Activated T-helper 9 cell treated with anti-CD3 and anti-CD28 coated beads, Interleukin-2, amount 50 U/mL, for 16 hours (primary cell): ENCODE data around the gene AGAP3.
"Not testable (repeated sequence)": the region's sequence is repeated elsewhere in the genome, so short reads cannot be mapped to it uniquely, and the experiment has no call there.

ENCODE experiments used
- DNase-seq: peaks from one replicate; pipeline ENCODE4 v3.0.0-alpha.2; 2020; ENCODE audit warnings: low read depth

AGAP3 gene

DNA sequence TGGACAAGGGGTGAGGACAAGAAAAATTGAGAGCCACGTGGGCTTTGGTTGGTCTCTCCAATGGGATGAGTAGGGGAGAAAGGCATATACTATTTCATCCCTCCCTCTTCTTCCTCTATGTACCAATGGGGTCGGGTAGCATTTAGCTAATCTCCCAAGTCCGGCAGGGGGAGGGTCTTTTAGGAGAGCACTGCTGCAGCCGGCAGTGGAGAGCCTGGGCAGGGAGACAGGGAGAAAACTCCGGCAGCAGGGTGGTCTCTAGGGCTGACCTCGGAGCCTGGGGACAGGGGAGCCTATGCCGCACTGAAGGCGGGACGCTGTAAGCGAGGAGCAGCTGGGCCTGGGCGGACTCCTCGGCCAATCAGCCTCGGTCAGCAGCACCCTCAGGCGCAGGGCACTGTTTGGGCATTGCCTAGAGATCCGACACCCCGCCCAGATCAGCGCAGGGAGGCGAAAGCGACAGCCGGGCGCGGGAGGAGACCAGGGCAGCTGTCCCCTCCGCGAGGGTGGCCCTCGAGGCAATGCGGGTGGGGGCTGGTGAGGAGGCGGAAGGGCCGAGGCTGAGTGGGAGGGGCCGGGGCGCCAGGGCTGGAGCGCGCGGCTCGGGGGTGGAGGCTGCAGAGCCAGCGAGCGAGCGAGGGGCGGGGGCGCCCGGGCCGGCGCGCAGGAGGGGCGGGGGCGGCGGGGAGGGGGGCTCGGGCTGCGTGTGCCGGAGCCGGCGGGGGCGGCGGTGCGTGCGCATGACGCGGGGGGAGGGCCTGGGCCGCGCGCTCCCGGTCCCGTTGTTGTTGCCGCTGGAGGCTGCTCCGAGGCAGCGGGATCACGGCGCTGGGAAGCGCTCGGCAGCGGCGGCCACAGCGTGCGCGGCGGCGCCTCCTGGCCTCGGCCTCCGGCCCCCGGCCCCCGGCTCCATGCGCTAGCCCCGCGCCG lies at the start of gene AGAP3:
Gene AGAP3, plus strand, starts transcription at position 785 of the 930 bp plus-strand sequence. CDS start 267 bp downstream, outside the sequence.
- peak; percentile 48 for DNase-seq

DNA sequence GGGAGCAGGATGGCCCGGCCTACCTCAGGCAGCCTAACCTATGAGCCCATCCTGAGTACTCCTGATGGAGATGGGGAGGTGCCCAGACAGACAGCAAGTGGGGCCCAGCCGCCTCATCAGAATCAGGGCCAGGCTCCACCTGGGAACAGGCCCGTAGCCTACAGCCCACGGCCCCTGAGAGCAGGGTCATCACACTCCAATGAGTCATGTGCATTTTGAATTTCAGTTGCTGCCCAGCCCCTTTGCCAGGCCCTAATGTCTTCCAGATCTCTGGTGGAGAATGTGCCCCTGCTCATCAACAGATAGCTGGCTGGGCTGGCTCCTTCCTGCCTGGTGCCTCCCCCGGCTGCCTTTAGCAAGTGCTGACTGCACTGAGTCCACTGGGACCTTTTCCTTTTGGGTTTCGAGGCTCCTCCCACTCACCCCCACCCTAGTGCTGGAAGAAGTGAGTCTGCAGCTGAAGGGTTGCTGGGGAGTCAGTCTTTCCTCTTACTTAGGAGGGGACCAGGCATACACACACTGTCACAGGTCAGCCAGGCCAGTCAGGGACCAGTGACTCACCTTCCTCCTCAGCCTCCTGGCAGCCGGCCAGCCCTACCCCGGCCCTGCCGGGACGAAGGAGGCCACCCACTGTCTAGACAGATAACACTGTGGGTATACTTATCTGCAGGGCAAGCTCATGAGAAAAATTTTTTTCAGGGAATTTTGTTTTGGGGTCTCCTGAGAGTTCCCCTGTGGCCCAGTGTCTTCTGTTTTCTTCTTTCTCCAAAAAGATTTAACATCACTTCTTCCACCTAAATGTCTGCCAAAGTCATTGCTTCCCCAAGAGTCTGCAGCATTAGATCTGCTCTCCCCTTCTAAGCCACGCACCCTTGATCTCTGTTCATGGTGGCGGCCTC lies 47.1 kb upstream of the AGAP3 start:
- DNase-seq, result peak; percentile 52

DNA sequence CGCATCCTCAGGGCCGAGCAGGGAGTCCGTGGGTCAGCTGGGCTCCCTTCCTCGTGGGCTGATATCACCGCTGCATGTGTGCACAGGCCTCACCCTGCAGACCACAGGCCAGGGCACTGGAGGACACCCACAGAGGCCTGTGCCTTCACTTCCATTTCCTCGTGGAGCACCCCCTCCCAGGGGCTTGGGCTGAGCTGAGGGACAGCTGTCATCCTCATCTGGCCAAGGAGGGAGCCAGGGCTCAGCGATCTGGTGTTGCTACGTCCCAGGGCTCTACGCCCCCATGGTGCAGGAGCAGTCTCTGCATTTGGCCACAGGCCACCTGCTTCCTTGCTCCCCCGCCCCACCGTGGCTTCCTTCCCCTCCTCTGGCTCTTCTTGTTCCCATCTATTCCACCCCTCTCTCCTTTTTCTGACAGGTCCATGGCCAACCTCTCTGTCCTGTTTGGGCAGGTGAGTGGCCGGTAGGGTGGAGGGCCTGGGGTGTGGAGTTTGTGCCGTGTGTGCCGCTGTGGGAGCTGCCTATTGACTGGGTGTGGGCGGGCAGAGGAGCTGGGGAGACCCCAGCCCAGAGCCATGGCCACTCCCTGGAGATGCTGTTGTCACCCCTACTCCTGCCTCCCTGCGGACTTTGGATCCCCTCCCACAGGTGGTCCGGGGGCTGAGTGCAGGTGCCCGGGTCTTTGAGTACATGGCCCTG lies 46.3 kb upstream of the AGAP3 start:
- DNase-seq, result no peak

DNA sequence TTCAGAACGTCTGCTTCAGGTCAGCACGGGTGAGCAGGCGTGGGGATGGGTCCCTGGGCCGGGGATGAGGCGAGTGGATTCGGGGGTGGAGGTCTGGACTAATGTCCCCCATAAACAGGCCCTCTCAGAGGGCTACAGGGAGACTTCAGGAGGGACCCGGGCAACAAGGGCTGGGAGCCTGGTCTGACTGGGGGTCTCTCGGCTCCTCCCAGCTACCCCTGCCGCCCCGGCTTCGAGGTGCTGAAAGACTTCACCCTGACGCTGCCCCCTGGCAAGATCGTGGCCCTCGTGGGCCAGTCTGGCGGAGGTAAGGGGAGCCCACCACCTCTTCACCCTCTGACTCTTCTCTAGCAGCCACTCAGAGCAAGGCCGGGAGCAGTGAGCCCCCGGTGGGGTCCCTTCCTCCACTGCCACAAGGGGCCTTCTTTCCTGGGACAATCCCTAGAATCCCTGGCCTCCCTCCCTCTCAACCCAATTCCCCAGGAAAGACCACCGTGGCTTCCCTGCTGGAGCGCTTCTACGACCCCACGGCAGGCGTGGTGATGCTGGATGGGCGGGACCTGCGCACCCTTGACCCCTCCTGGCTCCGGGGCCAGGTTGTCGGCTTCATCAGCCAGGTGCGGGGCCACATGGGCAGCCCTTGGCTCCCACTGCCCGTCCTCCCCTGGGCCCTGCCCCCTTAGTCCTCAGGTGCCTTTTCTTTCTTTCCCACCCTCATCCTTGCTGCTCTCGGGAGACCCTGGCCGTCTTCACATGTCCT lies 45.5 kb upstream of the AGAP3 start:
- DNase-seq, result no peak

DNA sequence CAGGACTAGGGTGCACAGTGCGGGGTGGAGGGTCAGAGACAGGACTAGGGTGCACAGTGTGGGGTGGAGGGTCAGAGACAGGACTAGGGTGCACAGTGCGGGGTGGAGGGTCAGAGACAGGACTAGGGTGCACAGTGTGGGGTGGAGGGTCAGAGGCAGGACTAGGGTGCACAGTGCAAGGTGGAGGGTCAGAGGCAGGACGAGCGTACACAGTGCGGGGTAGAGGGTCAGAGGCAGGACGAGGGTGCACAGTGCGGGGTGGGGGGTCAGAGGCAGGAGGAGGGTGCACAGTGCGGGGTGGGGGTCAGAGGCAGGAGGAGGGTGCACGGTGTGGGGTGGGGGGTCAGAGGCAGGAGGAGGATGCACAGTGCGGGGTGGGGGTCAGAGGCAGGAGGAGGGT lies 42.8 kb upstream of the AGAP3 start:
- DNase-seq, result not testable (repeated sequence)

DNA sequence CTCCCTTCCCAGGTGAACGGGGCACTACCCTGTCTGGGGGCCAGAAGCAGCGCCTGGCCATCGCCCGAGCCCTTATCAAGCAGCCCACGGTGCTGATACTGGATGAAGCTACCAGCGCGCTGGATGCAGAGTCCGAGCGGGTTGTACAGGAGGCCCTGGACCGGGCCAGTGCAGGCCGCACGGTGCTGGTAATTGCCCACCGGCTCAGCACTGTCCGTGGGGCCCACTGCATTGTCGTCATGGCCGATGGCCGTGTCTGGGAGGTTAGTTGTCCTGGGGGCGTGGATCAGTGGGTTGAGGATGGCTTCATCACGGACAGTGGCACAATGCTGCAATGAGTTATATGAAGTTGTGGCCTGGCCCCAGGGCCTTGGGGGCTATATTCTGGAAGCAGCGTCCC lies 42.3 kb upstream of the AGAP3 start:
- no peak for DNase-seq

DNA sequence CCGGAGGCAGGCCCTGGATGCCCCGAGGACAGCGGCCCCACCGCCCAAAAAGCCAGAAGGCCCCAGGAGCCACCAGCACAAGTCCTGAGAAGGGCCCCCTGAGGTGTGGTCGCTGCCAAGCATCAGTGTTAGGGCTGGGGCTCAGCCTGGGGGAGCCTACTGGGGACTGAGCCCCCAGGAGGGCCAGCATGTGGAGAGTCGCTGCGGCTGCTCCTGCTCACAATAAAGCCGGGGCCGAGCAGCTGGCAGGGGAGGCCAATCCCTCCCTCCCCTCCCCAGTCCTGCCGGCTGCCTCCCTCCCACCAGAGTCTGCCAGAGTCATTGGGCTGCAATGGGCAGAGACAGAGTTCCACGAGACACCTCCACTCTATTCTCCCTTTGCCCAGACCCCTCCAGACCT lies 41.0 kb upstream of the AGAP3 start:
- DNase-seq, result no peak

DNA sequence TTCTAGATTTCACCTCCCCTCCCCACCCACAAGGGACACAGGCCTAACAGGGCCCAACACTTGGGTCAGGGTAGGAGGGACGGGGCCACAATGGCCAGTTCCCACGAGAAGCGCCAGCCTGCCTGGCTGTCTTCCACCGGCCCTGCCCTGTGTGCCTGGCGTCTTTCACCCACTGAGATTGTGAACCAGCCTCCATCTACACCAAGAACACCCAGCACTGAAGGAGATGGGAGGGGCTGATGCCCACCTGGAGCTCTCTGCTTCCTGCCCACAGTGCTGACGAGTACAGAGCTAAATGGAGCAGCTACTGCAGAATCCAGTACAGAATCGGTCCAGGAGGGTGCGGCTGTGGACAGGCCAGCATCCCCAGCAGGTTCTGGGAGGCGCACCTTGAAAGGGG lies 40.3 kb upstream of the AGAP3 start:
- DNase-seq, result no peak

DNA sequence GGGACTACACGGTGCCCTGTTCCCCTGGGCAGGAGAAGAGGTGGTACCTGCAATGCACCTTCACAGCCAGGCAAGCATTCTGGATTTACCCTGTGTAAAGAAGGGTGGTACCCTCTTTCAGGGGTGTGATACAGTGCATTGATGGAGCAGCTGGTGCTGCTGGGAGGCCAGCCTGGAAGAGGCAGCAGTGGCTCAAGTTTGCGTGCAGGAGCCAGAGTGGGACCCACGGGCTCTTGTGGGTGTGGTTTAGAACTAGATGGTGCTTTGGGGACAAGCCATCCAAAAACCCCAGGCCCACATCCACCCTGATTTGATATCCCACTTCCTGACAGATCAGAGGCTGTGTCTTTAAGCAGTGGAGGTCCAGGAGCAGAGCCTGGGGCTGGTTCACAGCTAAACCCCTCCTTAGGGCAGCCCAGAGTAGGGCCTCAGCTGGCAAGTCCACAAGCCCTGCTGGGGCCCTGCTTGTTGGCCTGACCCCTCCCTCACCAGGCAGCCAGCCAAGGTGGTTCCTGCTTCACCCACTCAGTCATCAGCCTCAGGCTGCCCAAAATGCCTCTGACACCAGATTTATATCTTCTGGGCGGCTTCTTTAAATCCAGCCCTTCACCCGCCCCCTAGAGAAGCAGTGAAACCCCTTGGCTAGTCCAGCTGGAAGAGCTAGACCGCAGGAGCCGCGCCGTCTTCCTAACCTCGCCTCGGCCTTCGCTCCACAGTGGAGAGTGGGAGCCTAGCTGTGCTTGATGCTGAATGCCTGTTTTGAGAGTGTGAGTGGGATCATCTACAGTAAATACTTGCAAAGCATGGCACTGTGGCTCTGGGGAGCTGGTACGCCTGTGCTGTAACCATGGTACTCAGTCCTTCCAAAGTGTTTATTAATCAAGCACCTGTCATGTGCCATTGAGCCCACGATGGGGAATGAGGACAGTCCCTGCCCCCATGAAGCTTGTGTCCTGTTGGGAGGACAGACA lies 39.4 kb upstream of the AGAP3 start:
- no peak for DNase-seq

DNA sequence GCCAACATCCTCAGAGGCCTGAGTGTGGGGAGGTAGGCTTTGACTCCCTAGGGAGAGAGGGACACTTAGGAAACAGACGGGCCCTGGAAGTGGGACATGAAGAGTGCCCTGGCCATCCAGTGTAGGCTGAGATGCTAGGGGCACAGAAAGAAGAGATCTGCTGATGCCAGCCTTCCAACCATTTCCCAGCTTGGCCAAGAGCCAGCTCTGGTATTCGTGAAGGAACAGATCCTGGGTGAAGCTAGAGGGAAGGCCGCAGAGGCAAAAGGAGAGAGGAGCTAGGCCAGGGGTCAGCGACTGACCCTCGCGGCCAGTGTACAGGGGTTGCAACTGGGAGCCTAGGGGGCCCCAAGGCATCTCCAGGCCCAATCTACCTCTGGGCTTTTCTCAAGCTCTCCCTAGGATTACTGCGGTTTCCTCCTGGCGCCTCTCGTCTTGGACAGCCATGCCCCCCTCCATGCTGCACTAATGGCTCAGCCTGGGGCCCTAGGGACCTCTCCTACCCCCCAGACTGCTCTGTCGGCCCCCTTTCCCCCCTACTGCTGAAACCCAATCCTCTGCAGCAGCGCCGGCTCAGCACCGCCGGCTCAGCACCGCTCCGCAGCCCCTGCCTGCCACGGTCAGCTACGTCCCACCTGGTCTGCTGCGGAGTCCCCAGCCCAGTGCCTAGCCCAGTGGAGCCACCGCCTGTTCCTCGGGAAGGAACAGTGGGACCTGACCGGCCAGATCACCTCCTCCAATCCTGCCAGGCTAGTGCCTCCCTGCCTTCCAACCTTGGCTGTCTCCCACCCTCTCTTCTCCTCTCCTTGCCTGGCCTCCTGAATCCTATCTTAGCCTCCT lies 38.1 kb upstream of the AGAP3 start, which contains the start of gene ASIC3:
Gene ASIC3, plus strand, starts transcription at position 556 of the 840 bp plus-strand sequence. CDS start 355 bp downstream, outside the sequence.
- DNase-seq, result no peak

DNA sequence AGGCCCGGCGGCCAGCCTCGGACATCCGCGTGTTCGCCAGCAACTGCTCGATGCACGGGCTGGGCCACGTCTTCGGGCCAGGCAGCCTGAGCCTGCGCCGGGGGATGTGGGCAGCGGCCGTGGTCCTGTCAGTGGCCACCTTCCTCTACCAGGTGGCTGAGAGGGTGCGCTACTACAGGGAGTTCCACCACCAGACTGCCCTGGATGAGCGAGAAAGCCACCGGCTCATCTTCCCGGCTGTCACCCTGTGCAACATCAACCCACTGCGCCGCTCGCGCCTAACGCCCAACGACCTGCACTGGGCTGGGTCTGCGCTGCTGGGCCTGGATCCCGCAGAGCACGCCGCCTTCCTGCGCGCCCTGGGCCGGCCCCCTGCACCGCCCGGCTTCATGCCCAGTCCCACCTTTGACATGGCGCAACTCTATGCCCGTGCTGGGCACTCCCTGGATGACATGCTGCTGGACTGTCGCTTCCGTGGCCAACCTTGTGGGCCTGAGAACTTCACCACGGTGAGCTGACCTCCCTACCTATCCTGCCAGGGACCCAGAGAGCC lies 37.3 kb upstream of the AGAP3 start:
- DNase-seq, result no peak

DNA sequence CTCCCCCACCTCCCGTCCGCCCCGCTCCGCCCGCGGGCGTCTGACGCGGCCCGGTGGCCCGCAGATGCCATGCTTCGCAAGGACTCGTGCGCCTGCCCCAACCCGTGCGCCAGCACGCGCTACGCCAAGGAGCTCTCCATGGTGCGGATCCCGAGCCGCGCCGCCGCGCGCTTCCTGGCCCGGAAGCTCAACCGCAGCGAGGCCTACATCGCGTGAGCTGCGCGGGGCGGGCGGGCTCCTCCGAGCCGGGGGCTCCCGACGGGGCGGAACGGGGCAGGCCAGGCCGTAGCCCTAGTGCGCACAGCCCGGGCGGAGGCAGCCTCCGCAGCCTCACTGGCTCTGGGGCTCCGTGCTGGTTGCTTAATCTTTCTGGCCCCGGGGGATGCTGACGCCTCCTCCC lies 35.2 kb upstream of the AGAP3 start:
- peak; percentile 30 for DNase-seq

DNA sequence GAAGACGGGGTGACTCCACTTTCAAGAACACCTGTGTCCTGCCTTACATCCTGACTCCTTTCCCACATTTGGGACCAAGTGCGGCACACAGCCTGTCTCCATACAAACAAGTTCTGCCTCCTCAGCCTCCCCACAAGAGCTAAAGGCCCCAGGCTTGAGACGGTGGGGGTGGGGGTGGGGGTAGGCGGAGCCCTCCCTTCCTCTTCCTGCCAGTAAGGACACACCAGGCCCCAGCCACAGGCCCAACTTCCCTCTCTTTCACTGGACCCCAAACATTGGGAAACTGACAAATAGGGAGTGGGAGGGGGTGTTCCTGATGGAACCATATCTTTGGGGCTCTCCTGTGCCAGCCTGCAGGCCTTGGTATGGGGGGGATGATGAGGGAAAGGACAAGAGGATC lies 33.2 kb upstream of the AGAP3 start:
- DNase-seq, result no peak

DNA sequence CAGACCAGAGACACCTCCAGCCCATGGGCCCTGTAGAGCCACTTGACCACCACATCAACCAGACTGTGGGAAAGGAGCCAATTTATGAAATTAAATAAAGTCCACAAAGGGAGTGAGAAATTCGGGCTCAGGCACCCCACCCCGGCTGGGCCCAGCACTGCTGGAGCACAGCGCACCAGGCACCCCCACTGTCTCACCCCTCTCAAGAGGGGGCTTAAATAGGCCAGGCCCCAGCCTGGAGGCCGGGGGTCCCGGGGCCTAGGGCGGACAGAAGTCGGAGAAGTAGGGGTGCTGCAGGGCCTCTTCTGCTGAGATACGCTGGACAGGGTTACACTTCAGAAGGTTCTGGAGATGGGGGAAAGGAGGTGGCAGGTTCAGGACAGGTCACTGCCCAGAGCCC lies 32.5 kb upstream of the AGAP3 start:
- DNase-seq, result no peak

DNA sequence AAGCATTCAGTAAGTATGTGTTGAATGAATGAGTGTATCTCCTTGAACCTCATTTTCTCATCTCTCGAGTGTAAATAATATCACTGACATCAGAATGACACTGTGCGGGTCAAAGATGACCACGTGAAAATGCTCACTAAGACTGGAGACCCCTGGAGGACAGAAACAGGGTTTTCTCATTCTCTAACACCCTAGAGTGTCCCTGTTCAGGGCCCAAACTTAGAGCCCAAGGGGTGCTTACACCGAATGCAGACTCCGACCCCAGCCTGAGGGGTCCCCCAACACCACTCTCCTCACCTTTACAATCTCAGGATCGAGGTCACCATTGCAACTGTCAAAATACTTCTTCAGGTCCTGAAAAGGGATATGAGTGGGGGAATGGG lies 30.0 kb upstream of the AGAP3 start:
- no peak for DNase-seq

DNA sequence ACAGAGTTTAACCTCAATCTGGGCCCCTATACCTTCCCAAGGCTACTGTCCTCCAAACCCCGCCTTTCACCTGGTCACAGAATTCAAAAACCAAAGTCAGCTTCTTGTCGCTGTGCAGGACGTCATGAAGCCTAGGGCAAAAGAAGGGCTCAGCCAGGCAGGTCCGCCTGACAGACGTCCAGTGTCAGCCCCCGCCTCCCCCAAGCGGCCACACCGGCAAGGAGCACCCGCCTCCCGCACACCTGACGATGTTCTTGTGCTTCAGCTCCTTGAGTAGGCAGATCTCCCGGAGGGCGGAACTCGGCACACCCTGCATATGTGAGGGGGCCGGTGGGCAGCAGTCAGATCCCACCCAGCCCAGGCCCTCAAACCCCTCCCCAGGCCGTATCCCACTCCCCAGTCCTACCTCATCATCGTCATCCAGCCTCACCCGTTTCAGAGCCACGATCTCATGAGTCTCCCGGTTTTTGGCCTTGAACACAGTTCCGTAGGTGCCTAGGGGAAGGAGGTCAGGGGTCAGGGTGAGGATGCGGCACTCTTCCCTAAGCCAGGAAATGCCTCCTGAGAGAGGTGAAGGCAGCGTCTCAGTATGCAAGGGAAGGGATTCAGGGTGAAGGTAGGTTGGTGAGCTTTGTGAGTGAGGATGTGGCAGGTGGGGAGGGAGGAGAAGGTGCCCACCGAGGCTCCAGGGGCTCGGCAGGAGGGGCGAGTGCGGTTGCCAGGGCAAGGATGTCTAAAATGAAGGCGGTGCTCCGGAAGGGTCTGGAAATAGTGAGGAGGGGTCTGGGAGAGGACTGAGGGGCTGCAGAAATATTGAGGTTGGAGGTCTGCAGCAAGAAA lies 29.4 kb upstream of the AGAP3 start:
- DNase-seq, result no peak

DNA sequence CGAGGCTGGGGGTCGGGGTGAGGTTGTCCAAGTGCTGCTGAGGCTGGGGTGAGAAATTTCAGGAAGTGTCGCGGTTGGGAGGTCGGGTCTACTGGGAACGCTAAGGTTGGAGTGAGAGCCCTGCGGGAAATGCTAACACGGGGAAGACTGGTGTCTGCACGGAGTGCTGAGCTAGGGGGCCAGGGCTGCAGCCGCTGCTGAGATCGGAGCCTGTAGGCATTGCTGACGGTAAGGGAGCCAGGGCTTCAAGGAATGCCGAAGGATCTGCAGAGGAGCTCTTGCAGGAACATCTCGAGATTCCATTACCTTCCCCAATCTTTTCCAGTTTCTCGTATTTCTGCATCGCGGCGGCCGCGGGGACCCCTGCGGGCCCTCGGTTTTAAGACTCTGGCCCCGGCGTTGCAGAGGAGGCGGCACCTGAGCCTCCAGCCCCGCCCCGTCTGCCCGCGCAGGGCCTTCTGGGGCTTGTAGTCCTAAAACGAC lies 28.7 kb upstream of the AGAP3 start, which contains the start of gene CDK5:
Gene CDK5, minus strand, starts transcription at position 392 of the 483 bp plus-strand sequence. Its CDS starts 49 bp downstream, at position 343.
- no peak for DNase-seq
